DOHH2 (cell line): ENCODE results near the gene TOM1.

Experiments used
- H3F3A ChIP-seq: fragments of 200-600 bp; sonication (generic), shearing (Covaris generic); 2 replicates; pipeline ENCODE4 v1.6.0; 2016; ENCODE audit warnings: antibody characterized with exemption, mild to moderate bottlenecking; ENCODE audit not compliant: control insufficient read depth, insufficient read depth
- H3K27ac ChIP-seq: fragments of 200-600 bp; sonication (generic); 2 replicates; pipeline ENCODE4 v1.5.1; 2014; ENCODE audit warnings: low read depth, mild to moderate bottlenecking, low read length, moderate library complexity
- H3K27me3 ChIP-seq: fragments of 200-600 bp; sonication (generic); 2 replicates; pipeline ENCODE4 v1.6.1; 2014; ENCODE audit warnings: mild to moderate bottlenecking, low read length, mixed read lengths; ENCODE audit not compliant: control insufficient read depth
- H3K36me3 ChIP-seq: fragments of 200-600 bp; sonication (generic); 2 replicates; pipeline ENCODE4 v1.6.1; 2014; ENCODE audit warnings: mild to moderate bottlenecking, low read length, moderate library complexity, mixed read lengths; ENCODE audit not compliant: control insufficient read depth
- H3K4me1 ChIP-seq: fragments of 200-600 bp; sonication (generic); 2 replicates; pipeline ENCODE4 v1.6.1; 2014; ENCODE audit warnings: mild to moderate bottlenecking, low read length, mixed read lengths; ENCODE audit not compliant: control insufficient read depth
- H3K4me2 ChIP-seq: fragments of 200-600 bp; sonication (generic); 2 replicates; pipeline ENCODE4 v1.6.0; 2014; ENCODE audit warnings: mild to moderate bottlenecking, low read length, moderate library complexity
- H3K4me3 ChIP-seq: fragments of 200-600 bp; sonication (generic); 2 replicates; pipeline ENCODE4 v1.5.1; 2014; ENCODE audit warnings: mild to moderate bottlenecking, low read length, mixed read lengths
- H3K79me2 ChIP-seq: fragments of 200-600 bp; sonication (generic); 2 replicates; pipeline ENCODE4 v1.6.1; 2014; ENCODE audit warnings: mild to moderate bottlenecking, low read length, mixed read lengths; ENCODE audit not compliant: control insufficient read depth
- H3K9me2 ChIP-seq: fragments of 200-600 bp; sonication (generic); replicated peaks from 2 replicates; pipeline ENCODE4 v1.6.1; 2014; ENCODE audit warnings: mild to moderate bottlenecking, low read length, mixed read lengths; ENCODE audit not compliant: control insufficient read depth
- H3K9me3 ChIP-seq: fragments of 200-600 bp; sonication (generic); 2 replicates; pipeline ENCODE4 v1.6.1; 2014; ENCODE audit warnings: antibody characterized with exemption, low read length, mixed read lengths; ENCODE audit not compliant: control insufficient read depth, insufficient read depth
- H4K20me1 ChIP-seq: fragments of 200-600 bp; sonication (generic); 2 replicates; pipeline ENCODE4 v1.6.0; 2014; ENCODE audit warnings: low read depth, mild to moderate bottlenecking, antibody characterized with exemption, low read length, moderate library complexity; ENCODE audit not compliant: control insufficient read depth, insufficient read depth
- CTCF ChIP-seq: fragments of 200-600 bp; sonication (generic); IDR thresholded peaks from one replicate; pipeline ENCODE4 v1.5.1; 2014; ENCODE audit warnings: antibody characterized with exemption, mild to moderate bottlenecking, low read depth, low read length; ENCODE audit not compliant: poor library complexity, severe bottlenecking
- EZH2phosphoT487 ChIP-seq: fragments of 200-600 bp; sonication (generic); IDR thresholded peaks from 2 replicates; pipeline ENCODE4 v1.6.1; 2017; ENCODE audit warnings: borderline replicate concordance, mild to moderate bottlenecking, antibody characterized with exemption, low read length, moderate library complexity, mixed read lengths

Gene TOM1

DNA sequence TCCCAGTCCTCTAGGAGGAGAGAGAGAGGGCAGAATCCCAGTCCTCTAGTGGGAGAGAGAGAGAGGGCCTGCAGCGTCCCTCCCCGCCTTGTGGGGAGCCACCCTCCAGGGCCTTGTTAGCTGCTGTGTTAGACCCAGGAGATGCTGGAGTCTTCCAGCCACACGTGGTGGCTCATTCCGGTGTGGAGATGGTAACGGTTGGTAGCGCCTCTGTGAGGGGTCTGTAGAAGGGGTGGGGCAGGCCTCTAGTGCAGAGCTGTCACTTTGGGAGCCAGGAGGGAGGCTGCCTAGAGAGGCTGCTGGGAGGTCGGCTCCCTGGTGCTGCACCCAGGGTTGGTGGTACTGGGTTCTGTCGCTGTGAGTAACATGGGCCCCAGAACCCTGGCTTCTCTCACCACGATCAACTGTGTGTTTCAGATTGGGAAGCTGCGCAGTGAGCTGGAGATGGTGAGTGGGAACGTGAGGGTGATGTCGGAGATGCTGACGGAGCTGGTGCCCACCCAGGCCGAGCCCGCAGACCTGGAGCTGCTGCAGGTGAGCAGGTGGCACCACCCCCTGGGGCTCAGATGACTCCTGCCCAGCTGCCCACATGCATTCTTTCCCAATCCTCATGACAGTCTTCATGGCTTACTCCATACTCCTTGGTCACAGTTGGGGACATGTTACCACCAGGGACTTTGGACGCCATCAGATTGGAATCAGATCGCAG is 27.3 kb downstream of the TOM1 start:
- Histone ChIP-seq H3K79me2 (no peaks in the 10 kb centered on the region), H3K9me3 (no peaks in the 10 kb centered on the region), H3K4me1 (peaks cover 20% of the 10 kb centered on the region), H3K27ac (no peak overlapping the region), H3K36me3 (no peaks in the 10 kb centered on the region), H3F3A (peaks cover 2% of the 10 kb centered on the region; the same call in 1 of the 2 replicates), H3K27me3 (no peaks in the 10 kb centered on the region), H4K20me1 (no peaks in the 10 kb centered on the region), H3K4me2 (no peak overlapping the region), H3K9me2 (no peaks in the 10 kb centered on the region), H3K4me3 (no peak overlapping the region)
- TF ChIP-seq CTCF (no peak), EZH2phosphoT487 (no peak)

DNA sequence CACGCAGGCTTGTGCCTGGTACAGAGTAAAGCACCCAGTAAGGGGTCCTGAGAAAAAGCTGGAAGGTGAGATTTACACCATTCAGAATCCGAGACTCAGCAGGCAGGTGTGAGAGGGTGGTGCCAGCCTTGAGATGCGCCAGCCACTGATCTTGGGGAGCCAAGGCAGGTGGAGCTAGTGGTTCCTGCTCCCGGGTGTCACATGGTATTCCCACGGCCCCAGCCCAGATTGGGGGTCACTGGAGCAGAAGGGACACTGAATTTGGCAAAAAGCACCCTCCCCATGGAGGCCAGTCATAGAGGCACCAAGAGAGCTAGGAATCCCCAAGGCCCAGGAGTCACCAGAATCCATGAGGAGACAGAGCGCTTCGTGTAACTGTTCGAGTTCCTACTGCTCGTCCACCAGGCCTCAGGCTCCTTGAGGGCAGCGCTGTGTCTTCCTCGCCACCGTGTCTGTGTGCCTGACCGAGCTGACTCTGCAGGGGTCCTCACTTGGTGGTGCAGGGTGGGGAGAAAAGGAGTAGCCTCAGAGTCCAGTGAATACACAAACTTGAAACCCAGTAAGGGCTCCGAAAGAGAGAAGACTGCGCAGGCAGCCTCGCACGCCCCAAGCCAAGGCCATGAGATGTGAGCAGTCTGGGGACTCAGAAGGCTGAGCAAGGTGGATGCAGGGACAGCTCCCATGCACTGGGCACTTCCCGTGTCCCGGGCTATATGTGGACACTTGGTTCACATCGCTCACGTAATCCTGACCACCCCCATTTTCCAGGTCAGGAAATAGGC is 28.2 kb downstream of the TOM1 start:
- no peak overlapping the region for H3K4me2 ChIP-seq
- TF ChIP-seq EZH2phosphoT487 (no peak), CTCF (no peak)
- H3K4me1 ChIP-seq = peaks cover 20% of the 10 kb centered on the region
- H3K9me3 ChIP-seq = no peaks in the 10 kb centered on the region
- no peak overlapping the region for H3K27ac ChIP-seq
- H3F3A ChIP-seq = peaks cover 2% of the 10 kb centered on the region; the same call in 1 of the 2 replicates
- no peak overlapping the region for H3K4me3 ChIP-seq
- H3K27me3 ChIP-seq = no peaks in the 10 kb centered on the region
- no peaks in the 10 kb centered on the region for H3K79me2 ChIP-seq
- H4K20me1 ChIP-seq = no peaks in the 10 kb centered on the region
- H3K36me3 ChIP-seq = no peaks in the 10 kb centered on the region
- no peaks in the 10 kb centered on the region for H3K9me2 ChIP-seq

GRCh38 chr22:35328472-35328885 is 28.8 kb downstream of the TOM1 start:
- H3F3A ChIP-seq = peaks cover 2% of the 10 kb centered on the region; the same call in 1 of the 2 replicates
- no peaks in the 10 kb centered on the region for H4K20me1 ChIP-seq
- no peak for TF ChIP-seq CTCF
- no peak for TF ChIP-seq EZH2phosphoT487
- no peak overlapping the region for H3K4me3 ChIP-seq
- H3K4me2 ChIP-seq = no peak overlapping the region
- no peaks in the 10 kb centered on the region for H3K27me3 ChIP-seq
- peaks cover 20% of the 10 kb centered on the region for H3K4me1 ChIP-seq
- no peaks in the 10 kb centered on the region for H3K9me2 ChIP-seq
- no peak overlapping the region for H3K27ac ChIP-seq
- no peaks in the 10 kb centered on the region for H3K79me2 ChIP-seq
- H3K36me3 ChIP-seq = no peaks in the 10 kb centered on the region
- no peaks in the 10 kb centered on the region for H3K9me3 ChIP-seq
